NCI-H748 (cell line): ENCODE measurements around the gene MS4A1.
A peak's percentile ranks its signal among the peaks of the same experiment; 100 is the strongest.
"Not testable (repeated sequence)": the region's sequence is repeated elsewhere in the genome, so short reads cannot be mapped to it uniquely, and the experiment has no call there.

Experiments
- DNase-seq: peaks from one replicate; lab custom pipeline; 2025; ENCODE audit not compliant: unreplicated experiment; lab: John Stamatoyannopoulos, UW

Gene MS4A1

GRCh38 chr11:60455531-60456042 is at the start of gene MS4A1:
Gene MS4A1 (plus strand): TSS chr11:60455847. CDS start chr11:60462375, 6,528 bp downstream.
- no peak for DNase-seq

GRCh38 chr11:60420015-60420414 is 35.6 kb upstream of the MS4A1 start:
- DNase-seq: no peak

- no peak for DNase-seq
Observed at GRCh38 chr11:60422609-60423008, 33.0 kb upstream of the MS4A1 start.

- DNase-seq: peak; percentile 58
Observed at GRCh38 chr11:60428517-60428916, 27.1 kb upstream of the MS4A1 start.

GRCh38 chr11:60429272-60429671 is 26.4 kb upstream of the MS4A1 start, which contains the start of gene MS4A5:
Gene MS4A5 (plus strand): TSS chr11:60429572. CDS start chr11:60429675, 103 bp downstream.
- no peak for DNase-seq

- peak; percentile 60 for DNase-seq
Observed at GRCh38 chr11:60431251-60431650, 24.4 kb upstream of the MS4A1 start.

GRCh38 chr11:60433401-60433800 is 22.2 kb upstream of the MS4A1 start:
- no peak for DNase-seq

GRCh38 chr11:60447070-60447469 is 8.6 kb upstream of the MS4A1 start:
- no peak for DNase-seq

GRCh38 chr11:60447846-60448245 is 7.8 kb upstream of the MS4A1 start:
- DNase-seq: no peak

- DNase-seq: not testable (repeated sequence)
Observed at GRCh38 chr11:60451185-60451584, 4.5 kb upstream of the MS4A1 start.

- DNase-seq: no peak
Observed at GRCh38 chr11:60454212-60454611, 1.4 kb upstream of the MS4A1 start.

- DNase-seq: no peak
Observed at GRCh38 chr11:60457576-60457975, 1.9 kb downstream of the MS4A1 start.

- no peak for DNase-seq
Observed at GRCh38 chr11:60459345-60459744, 3.7 kb downstream of the MS4A1 start.

- no peak for DNase-seq
Observed at GRCh38 chr11:60468829-60469228, 13.2 kb downstream of the MS4A1 start.

GRCh38 chr11:60469723-60470122 is 14.1 kb downstream of the MS4A1 start:
- no peak for DNase-seq

GRCh38 chr11:60477035-60477445 is 21.4 kb downstream of the MS4A1 start:
- DNase-seq: no peak

GRCh38 chr11:60482361-60482760 is 26.7 kb downstream of the MS4A1 start:
- DNase-seq: no peak

- DNase-seq: no peak
Observed at GRCh38 chr11:60485987-60486386, 30.3 kb downstream of the MS4A1 start.

GRCh38 chr11:60492488-60493009 is 36.9 kb downstream of the MS4A1 start, which contains the start of gene MS4A12:
Gene MS4A12 (plus strand): TSS chr11:60492778. CDS start chr11:60497319, 4,541 bp downstream.
- DNase-seq: no peak

- no peak for DNase-seq
Observed at GRCh38 chr11:60493454-60493853, 37.8 kb downstream of the MS4A1 start.

GRCh38 chr11:60498399-60498798 is 42.8 kb downstream of the MS4A1 start:
- no peak for DNase-seq

- no peak for DNase-seq
Observed at GRCh38 chr11:60498853-60499252, 43.2 kb downstream of the MS4A1 start.

GRCh38 chr11:60500276-60500910 is 44.7 kb downstream of the MS4A1 start:
- DNase-seq: no peak
